Osteoblast (primary cell): ENCODE data around the gene CLEC16A. TPM values are rescaled to one million over a fixed set of nuclear protein-coding genes. Genes with fewer than 3 reads are reported as not detected.

Experiments
- DNase-seq: peaks from one replicate; pipeline ENCODE4 v3.0.0; 2011; ENCODE audit warnings: low spot score, mixed read lengths; ENCODE audit not compliant: insufficient read length; ENCODE audit errors: missing footprints
- H2AFZ ChIP-seq: 2 replicates; pipeline ENCODE4 v1.6.0; 2011; ENCODE audit warnings: mild to moderate bottlenecking, low read length
- H3K27ac ChIP-seq: 2 replicates; pipeline ENCODE4 v1.5.1; 2011; ENCODE audit warnings: mild to moderate bottlenecking, low read depth, low read length, moderate library complexity
- H3K27me3 ChIP-seq: 2 replicates; pipeline ENCODE4 v1.6.0; 2012; ENCODE audit warnings: mild to moderate bottlenecking, control low read depth, inconsistent platforms, low read length, moderate library complexity; ENCODE audit not compliant: insufficient read depth
- H3K36me3 ChIP-seq: 2 replicates; pipeline ENCODE4 v1.5.1; 2011; ENCODE audit warnings: mild to moderate bottlenecking, low read length, control low read depth, moderate library complexity; ENCODE audit not compliant: insufficient read depth
- H3K4me1 ChIP-seq: 2 replicates; pipeline ENCODE4 v1.5.1; 2011; ENCODE audit warnings: mild to moderate bottlenecking, low read length, control low read depth, moderate library complexity; ENCODE audit not compliant: insufficient read depth
- H3K4me2 ChIP-seq: 2 replicates; pipeline ENCODE4 v1.6.0; 2011; ENCODE audit warnings: mild to moderate bottlenecking, low read length; ENCODE audit not compliant: insufficient read depth
- H3K4me3 ChIP-seq: fragments of 200-600 bp; sonication (generic); 3 replicates; pipeline ENCODE4 v1.5.1; 2012; ENCODE audit warnings: mild to moderate bottlenecking, low read length, inconsistent platforms; ENCODE audit not compliant: insufficient read depth
- H3K79me2 ChIP-seq: 2 replicates; pipeline ENCODE4 v1.6.0; 2012; ENCODE audit warnings: mild to moderate bottlenecking, low read length, control low read depth, inconsistent platforms; ENCODE audit not compliant: insufficient read depth
- H3K9me3 ChIP-seq: 2 replicates; pipeline ENCODE4 v1.5.1; 2011; ENCODE audit warnings: low read depth, low read length, control low read depth
- H4K20me1 ChIP-seq: 2 replicates; pipeline ENCODE4 v1.6.0; 2012; ENCODE audit warnings: mild to moderate bottlenecking, low read length, control low read depth; ENCODE audit not compliant: insufficient read depth
- CTCF ChIP-seq: IDR thresholded peaks from 2 replicates; pipeline ENCODE4 v1.5.1; 2011; ENCODE audit warnings: mild to moderate bottlenecking, low read depth, low read length, moderate library complexity; ENCODE audit errors: extremely low read depth
- total RNA-seq: library from RNA; depleted of rRNA; stranded (reverse); fragments of >200 nt; gene quantifications from 2 replicates; pipeline ENCODE4 v1.2.3, GENCODE V29; 2012

CLEC16A gene
- total RNA-seq, 1 donor, result 25.7 TPM

GRCh38 chr16:11190588-11191560, 246.5 kb downstream of the CLEC16A start:
- Histone ChIP-seq H4K20me1 (no peaks in the 10 kb centered on the region), H3K36me3 (no peaks in the 10 kb centered on the region), H3K4me3 (no peak overlapping the region), H3K4me1 (peaks cover 5% of the 10 kb centered on the region), H3K4me2 (peak overlapping the region; percentile 10), H3K27ac (no peak overlapping the region), H3K27me3 (no peaks in the 10 kb centered on the region), H3K9me3 (no peaks in the 10 kb centered on the region), H3K79me2 (no peaks in the 10 kb centered on the region), H2AFZ (no peak overlapping the region)
- no peak for TF ChIP-seq CTCF
- DNase-seq, result peak; percentile 95

GRCh38 chr16:11191665-11192064, 247.3 kb downstream of the CLEC16A start:
- no peak overlapping the region for H3K4me3 ChIP-seq
- no peaks in the 10 kb centered on the region for H3K27me3 ChIP-seq
- TF ChIP-seq CTCF, result no peak
- no peaks in the 10 kb centered on the region for H3K79me2 ChIP-seq
- no peaks in the 10 kb centered on the region for H3K9me3 ChIP-seq
- H3K4me2 ChIP-seq, result no peak overlapping the region
- peak; percentile 41 for DNase-seq
- H3K36me3 ChIP-seq, result no peaks in the 10 kb centered on the region
- H3K4me1 ChIP-seq, result peaks cover 5% of the 10 kb centered on the region
- H2AFZ ChIP-seq, result no peak overlapping the region
- H4K20me1 ChIP-seq, result no peaks in the 10 kb centered on the region
- H3K27ac ChIP-seq, result no peak overlapping the region

- TF ChIP-seq CTCF, result no peak
- no peak overlapping the region for H3K4me3 ChIP-seq
Observed at GRCh38 chr16:11193494-11193893, 249.1 kb downstream of the CLEC16A start.

GRCh38 chr16:11194913-11195312, 250.5 kb downstream of the CLEC16A start:
- Histone ChIP-seq H3K27me3 (no peaks in the 10 kb centered on the region), H2AFZ (no peak overlapping the region), H3K4me2 (no peak overlapping the region), H3K9me3 (no peaks in the 10 kb centered on the region), H3K36me3 (no peaks in the 10 kb centered on the region), H3K79me2 (no peaks in the 10 kb centered on the region), H4K20me1 (no peaks in the 10 kb centered on the region), H3K27ac (no peak overlapping the region), H3K4me3 (no peak overlapping the region), H3K4me1 (peaks cover 5% of the 10 kb centered on the region)
- DNase-seq, result peak; percentile 0
- no peak for TF ChIP-seq CTCF

More at GRCh38 chr16:11193494-11193893, 249.1 kb downstream of the CLEC16A start:
- Histone ChIP-seq H3K4me2 (no peak overlapping the region), H3K36me3 (no peaks in the 10 kb centered on the region), H3K27me3 (no peaks in the 10 kb centered on the region), H2AFZ (no peak overlapping the region), H3K9me3 (no peaks in the 10 kb centered on the region), H3K79me2 (no peaks in the 10 kb centered on the region), H4K20me1 (no peaks in the 10 kb centered on the region), H3K4me1 (peaks cover 5% of the 10 kb centered on the region), H3K27ac (no peak overlapping the region)
- DNase-seq, result no peak
